NT2/D1 (cell line): ENCODE results near the gene MTG1.
A peak's percentile ranks its signal among the peaks of the same experiment; 100 is the strongest.

Source experiments
- DNase-seq: peaks from one replicate; pipeline ENCODE4 v3.0.0-alpha.2; 2011; ENCODE audit warnings: low read depth, low spot score
- H3K27me3 ChIP-seq: 2 replicates; pipeline ENCODE4 v1.6.0; 2011; ENCODE audit warnings: mild to moderate bottlenecking; ENCODE audit not compliant: insufficient read length, insufficient read depth
- H3K36me3 ChIP-seq: 2 replicates; pipeline ENCODE4 v1.6.1; 2011; ENCODE audit warnings: mild to moderate bottlenecking, low read length, mixed read lengths; ENCODE audit not compliant: insufficient read depth, insufficient read length
- H3K4me1 ChIP-seq: 2 replicates; pipeline ENCODE4 v1.5.1; 2011; ENCODE audit not compliant: insufficient read depth, insufficient read length
- H3K4me3 ChIP-seq: 2 replicates; pipeline ENCODE4 v1.5.1; 2011; ENCODE audit warnings: low read depth; ENCODE audit not compliant: insufficient read length
- H3K9ac ChIP-seq: 2 replicates; pipeline ENCODE4 v1.6.0; 2011; ENCODE audit warnings: low read depth; ENCODE audit not compliant: insufficient read length
- H3K9me3 ChIP-seq: 2 replicates; pipeline ENCODE4 v1.5.1; 2011; ENCODE audit warnings: mild to moderate bottlenecking, low read length; ENCODE audit not compliant: insufficient read depth
- SUZ12 ChIP-seq: IDR thresholded peaks from 2 replicates; pipeline ENCODE4 v1.6.1; 2011; ENCODE audit not compliant: insufficient read length, insufficient read depth; ENCODE audit errors: extremely low read depth
- YY1 ChIP-seq: IDR thresholded peaks from 2 replicates; pipeline ENCODE4 v1.6.1; 2011; ENCODE audit not compliant: insufficient read length, insufficient read depth
- ZNF274 ChIP-seq: IDR thresholded peaks from 2 replicates; pipeline ENCODE4 v1.6.1; 2011; ENCODE audit warnings: mild to moderate bottlenecking, low read depth, low read length

MTG1 gene

DNA sequence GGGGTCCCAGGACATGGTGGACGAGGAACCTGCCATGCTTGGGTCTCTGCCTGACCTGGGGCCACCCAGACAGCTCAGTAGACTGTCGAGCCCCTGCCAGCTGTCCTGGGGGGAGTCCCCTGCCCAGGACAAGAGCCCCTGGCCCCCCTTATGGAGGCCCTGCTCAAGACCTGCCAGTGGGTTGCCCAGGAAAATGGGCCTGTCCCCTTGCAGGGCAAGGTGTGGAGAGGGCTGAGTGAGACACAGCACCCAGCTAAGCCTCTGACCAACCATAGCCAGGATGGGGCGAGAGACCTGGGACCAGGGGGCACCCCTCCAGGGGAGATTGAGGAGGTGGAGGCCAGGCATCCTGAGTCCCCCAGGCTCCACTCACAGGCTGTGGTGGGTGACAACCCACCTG is 38.0 kb upstream of the MTG1 start:
- TF ChIP-seq ZNF274: no peak
- TF ChIP-seq SUZ12: no peak
- TF ChIP-seq YY1: no peak
- H3K36me3 ChIP-seq: peaks cover 32% of the 10 kb centered on the region
- H3K9me3 ChIP-seq: no peaks in the 10 kb centered on the region
- no peak overlapping the region for H3K4me3 ChIP-seq
- no peak for DNase-seq
- no peaks in the 10 kb centered on the region for H3K27me3 ChIP-seq
- peak overlapping the region; percentile 88 for H3K9ac ChIP-seq
- peaks cover 4% of the 10 kb centered on the region for H3K4me1 ChIP-seq

DNA sequence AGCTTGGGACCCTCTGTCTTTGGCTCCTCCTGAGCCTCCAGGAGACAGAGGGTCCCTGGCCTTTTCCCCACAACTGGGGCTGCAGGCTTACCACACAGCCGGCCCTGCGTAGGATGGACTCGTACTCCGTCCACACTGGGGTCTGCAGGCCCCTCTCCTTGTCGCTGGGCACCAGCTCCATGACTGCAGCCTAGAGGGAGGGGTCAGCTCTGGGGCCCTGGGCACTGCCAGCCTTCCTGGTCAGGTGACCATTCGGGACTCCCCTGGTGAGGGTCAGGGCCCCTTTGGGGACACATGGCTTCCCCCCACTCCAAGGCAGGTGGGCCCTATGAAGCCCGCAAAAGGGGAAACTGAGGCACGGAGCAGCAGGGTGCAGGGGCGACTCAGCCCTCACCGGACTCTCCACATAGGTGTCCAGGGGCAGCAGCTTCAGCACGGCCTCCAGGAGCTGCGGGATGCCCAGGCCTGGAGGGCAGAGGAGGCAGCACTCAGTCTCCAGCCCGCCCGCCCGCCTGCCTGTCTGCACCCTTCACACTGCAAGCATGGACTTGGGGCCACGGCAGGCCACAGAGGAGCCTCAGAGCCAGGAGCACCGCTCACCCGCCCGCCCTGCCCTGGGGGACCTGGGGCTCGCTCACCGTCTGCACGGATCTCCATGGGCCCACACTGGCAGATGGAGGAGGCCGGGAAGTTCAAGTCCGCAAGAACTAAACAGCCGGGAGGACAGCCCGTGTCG is 37.2 kb upstream of the MTG1 start:
- Histone ChIP-seq H3K4me1 (peaks cover 4% of the 10 kb centered on the region), H3K27me3 (no peaks in the 10 kb centered on the region), H3K9ac (peak overlapping the region; percentile 88), H3K36me3 (peaks cover 36% of the 10 kb centered on the region), H3K9me3 (no peaks in the 10 kb centered on the region), H3K4me3 (peak overlapping the region; percentile 74)
- DNase-seq: no peak
- TF ChIP-seq YY1: no peak
- TF ChIP-seq ZNF274: no peak
- TF ChIP-seq SUZ12: no peak

DNA sequence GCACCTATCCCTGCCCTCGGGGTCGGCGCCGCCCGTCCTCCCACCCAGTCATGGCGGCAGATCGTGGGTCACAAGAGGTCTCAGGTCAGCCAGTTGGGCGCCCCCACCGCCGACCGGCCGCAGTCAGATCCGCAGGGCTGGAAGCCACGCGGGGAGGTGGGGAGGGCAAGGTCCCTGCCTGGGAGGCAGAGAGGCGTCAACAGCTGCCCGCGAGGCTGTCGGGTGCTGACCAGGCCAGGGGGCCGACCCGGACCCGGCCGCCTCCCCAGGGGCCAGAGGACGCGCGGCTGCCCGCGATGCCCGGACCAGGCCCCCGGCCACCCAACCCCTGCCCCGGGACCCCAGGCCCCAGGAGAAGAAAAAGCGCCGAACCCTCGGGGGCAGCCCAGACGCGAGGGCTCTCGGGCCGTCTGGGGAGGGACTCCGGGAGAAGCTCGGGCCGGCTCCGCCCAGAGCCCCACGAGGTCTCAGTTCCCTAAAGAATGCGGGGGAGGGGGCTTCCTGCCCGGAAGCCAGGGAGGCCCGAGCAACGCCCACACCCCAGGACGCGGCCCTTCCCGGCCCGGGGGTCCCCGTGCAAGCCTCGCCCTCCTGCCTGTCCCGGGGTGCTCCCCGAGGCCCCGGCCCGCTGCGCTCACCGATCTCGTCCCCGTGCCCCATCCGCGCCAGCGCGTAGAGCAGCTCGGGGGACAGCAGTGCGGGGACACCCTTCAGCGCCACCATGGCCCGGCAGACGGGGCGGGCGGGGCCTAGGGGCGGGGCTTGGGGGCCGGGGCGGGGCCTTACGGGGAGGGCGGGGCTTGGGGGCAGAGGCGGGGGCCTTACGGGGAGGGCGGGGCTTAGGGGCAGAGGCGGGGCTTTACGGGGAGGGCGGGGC is 36.4 kb upstream of the MTG1 start, which contains the start of gene FUOM:
Gene FUOM, minus strand, starts transcription at position 735 of the 877 bp plus-strand sequence. Its CDS starts 12 bp downstream, at position 723.
- Histone ChIP-seq H3K36me3 (peaks cover 44% of the 10 kb centered on the region), H3K9ac (peak within 1 kb of the TSS; percentile 88), H3K27me3 (no peaks in the 10 kb centered on the region), H3K4me3 (peak within 1 kb of the TSS; percentile 74), H3K4me1 (peaks cover 4% of the 10 kb centered on the region), H3K9me3 (no peaks in the 10 kb centered on the region)
- TF ChIP-seq SUZ12: no peak
- TF ChIP-seq ZNF274: no peak
- no peak for TF ChIP-seq YY1
- peak; percentile 67 for DNase-seq

DNA sequence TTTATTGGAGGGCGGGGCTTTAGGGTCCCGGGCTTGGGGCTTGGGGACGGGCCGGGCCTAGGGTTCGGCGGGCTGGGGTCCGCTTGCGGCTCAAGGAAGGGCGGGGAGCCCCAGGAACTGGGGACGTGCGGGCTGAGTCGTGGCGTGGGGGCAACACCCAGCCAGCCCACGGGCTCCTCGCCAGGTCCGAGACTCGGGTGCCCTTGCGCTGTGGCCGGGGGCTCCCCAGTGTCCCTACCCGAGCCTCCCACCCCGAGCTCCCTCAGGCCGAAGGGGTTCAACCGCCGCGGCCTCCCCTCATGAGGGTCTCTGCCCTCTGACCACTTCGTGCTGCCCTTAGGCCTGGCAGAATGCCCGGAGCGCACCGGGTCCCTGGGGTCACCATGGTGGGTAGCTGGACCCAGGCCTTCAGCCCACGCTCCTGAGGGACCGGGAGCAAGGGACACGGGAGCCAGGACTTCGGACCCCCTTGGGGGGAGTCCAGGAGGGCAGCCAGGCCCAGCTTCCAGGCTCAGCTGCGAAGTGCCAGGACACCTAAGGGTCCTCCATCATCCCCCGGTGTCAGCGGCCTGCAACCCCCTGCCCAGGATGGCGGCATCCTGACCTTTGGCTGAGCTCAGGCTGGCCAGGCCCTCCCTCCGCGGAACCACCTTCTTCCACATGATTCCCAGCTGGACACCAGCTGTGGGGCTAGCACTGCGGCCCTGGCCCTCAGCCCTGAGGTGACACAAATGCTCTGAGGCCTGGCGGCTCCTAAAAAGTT is 35.6 kb upstream of the MTG1 start:
- Histone ChIP-seq H3K9me3 (no peaks in the 10 kb centered on the region), H3K9ac (no peak overlapping the region), H3K27me3 (no peaks in the 10 kb centered on the region), H3K4me3 (no peak overlapping the region), H3K4me1 (peaks cover 4% of the 10 kb centered on the region), H3K36me3 (peaks cover 47% of the 10 kb centered on the region)
- no peak for DNase-seq
- TF ChIP-seq ZNF274: no peak

DNA sequence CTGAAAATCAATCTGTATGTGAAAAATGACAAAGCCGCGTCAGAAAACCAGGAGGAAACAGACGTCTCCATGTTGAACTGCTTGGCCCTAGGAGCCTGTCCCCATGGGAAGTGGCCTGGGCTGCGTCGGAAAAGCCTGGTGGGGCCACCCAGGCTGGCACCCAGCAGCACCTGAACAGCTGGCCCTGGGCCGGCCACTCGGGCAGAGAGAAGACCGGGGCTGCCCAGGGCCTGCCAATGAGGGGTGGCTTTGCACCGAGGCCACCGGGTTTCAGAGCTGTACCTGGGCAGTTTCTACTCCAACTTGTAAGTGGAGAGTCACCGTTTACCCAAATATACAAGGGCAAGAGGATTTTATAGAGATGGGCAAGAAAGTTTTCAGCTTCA is 35.0 kb upstream of the MTG1 start:
- no peak for DNase-seq
- no peak overlapping the region for H3K4me3 ChIP-seq

DNA sequence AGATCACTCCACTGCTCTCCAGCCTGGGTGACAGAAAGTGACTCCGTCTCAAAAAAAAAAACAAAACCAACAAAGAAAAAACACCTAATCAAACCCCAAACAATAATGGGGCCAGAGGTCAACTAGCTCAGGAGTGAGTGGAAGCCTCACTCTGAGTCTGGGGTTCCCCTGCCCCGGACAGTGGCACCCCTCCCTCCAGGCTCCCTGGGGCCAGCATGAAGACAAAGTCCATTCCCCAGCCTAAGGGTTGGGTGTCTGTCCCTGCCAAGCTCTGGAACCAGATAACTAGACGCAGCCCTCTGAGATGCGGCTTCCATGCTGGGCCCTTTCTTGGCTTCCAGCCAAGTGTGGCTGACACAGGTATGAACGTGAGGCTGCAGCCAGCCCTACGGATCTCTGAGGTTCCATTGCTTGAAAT is 34.4 kb upstream of the MTG1 start:
- Histone ChIP-seq H3K4me3 (no peak overlapping the region), H3K36me3 (peaks cover 43% of the 10 kb centered on the region), H3K27me3 (no peaks in the 10 kb centered on the region), H3K9ac (no peak overlapping the region), H3K9me3 (no peaks in the 10 kb centered on the region), H3K4me1 (peaks cover 4% of the 10 kb centered on the region)
- TF ChIP-seq ZNF274: no peak
- no peak for TF ChIP-seq YY1
- TF ChIP-seq SUZ12: no peak
- DNase-seq: no peak

More for the DNA sequence above, 35.0 kb upstream of the MTG1 start:
- H3K4me1 ChIP-seq: peaks cover 4% of the 10 kb centered on the region
- peaks cover 45% of the 10 kb centered on the region for H3K36me3 ChIP-seq
- no peaks in the 10 kb centered on the region for H3K27me3 ChIP-seq
- TF ChIP-seq YY1: no peak
- TF ChIP-seq ZNF274: no peak
- no peak for TF ChIP-seq SUZ12
- no peaks in the 10 kb centered on the region for H3K9me3 ChIP-seq
- H3K9ac ChIP-seq: no peak overlapping the region
